Measurements from ENCODE around the gene AFAP1L1. TPM values are rescaled to one million over a fixed set of nuclear protein-coding genes. Genes with fewer than 3 reads are reported as not detected.

Gene AFAP1L1
- total RNA-seq, 4 donors from 2014 or later: 4.8 to 11.6 (median 7.3) TPM

DNA sequence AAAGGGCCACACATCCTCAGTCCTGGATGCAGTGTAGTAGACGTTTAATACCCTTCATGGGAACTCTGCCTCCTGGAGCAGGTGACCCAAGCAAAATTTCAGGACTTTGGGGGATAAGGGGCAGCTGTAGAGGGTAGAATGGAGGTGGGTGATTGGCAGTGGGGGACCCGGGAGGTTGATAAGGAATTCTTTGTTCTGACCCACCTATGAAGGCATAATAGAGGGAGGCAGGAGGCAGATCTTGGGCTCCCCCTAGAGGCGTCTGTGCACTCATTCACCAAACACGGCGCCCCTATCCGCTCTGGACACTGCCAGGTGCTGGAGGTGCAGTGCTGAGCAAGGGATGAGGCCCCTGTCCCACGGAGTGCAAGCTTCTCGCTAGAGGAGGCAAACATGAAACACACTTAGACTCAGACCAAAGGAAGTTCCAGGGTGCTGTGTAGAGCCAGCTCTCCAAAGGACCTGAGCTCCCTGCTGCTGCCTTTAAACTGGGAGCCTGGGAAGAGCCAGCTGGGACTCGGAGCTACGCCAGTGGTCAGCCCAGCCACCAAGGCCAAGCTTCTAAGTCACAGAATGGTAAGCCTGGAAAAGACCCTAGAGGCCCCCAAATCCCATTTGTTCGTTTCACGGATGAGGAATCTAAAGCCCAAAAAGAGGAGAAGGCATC lies 99.8 kb downstream of the AFAP1L1 start:
- H3K9me3 ChIP-seq: no peaks in the 10 kb centered on the region
- WGBS: 47% methylated on average over 11 of the region's 12 CpGs
- H3K4me1 ChIP-seq: peaks cover 11% of the 10 kb centered on the region
- H3K4me3 ChIP-seq: no peak overlapping the region
- no peaks in the 10 kb centered on the region for H3K36me3 ChIP-seq
- no peaks in the 10 kb centered on the region for H3K27me3 ChIP-seq
- no peak overlapping the region for H3K27ac ChIP-seq
- DNase-seq (ENCODE audit: low spot score in 2 of 2): no peak
- no peak for TF ChIP-seq POLR2A (IDR thresholded peaks at IDR 0.05)
- TF ChIP-seq EP300 (IDR thresholded peaks at IDR 0.05): no peak
- TF ChIP-seq, protein P1, sequence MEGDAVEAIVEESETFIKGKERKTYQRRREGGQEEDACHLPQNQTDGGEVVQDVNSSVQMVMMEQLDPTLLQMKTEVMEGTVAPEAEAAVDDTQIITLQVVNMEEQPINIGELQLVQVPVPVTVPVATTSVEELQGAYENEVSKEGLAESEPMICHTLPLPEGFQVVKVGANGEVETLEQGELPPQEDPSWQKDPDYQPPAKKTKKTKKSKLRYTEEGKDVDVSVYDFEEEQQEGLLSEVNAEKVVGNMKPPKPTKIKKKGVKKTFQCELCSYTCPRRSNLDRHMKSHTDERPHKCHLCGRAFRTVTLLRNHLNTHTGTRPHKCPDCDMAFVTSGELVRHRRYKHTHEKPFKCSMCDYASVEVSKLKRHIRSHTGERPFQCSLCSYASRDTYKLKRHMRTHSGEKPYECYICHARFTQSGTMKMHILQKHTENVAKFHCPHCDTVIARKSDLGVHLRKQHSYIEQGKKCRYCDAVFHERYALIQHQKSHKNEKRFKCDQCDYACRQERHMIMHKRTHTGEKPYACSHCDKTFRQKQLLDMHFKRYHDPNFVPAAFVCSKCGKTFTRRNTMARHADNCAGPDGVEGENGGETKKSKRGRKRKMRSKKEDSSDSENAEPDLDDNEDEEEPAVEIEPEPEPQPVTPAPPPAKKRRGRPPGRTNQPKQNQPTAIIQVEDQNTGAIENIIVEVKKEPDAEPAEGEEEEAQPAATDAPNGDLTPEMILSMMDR (IDR thresholded peaks at IDR 0.05): peak; percentile 49 to 80

DNA sequence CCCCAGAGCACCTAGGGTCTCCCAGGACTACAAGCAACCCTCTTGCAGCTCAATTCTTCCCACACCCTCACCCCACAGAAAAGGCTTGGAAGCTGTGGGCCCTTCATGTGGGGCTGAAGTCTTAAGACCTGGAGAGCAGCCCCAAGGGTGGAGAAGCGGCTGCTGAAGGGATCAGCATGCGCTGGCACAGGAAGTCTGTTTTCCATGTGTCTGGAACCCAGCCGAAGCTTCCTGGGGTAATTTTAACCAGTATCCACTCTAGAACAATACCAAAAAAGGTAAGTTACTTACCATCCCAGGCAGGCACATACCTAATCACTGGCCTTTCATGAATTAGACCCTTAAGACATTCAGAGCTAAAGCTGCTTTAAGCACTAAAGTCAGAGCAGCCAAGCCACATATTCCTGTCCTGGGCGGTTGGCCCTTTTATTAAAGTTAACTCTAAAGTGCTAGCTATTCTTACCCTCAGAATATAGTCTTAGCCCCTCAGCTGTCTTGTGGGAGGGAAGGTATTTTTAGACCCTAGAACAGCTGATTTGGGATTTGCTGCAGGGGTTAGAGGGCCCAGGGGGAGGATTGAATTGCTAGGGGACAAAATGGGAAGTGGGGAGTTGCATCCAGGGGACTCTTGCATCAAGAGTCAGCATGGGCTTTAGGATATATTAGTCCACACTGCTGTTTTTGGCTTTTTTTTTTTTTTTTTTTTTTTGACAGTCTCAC lies 100.6 kb downstream of the AFAP1L1 start:
- no peak for TF ChIP-seq POLR2AphosphoS5 (IDR thresholded peaks at IDR 0.05)
- TF ChIP-seq POLR2A (IDR thresholded peaks at IDR 0.05): no peak
- TF ChIP-seq, protein P1 (IDR thresholded peaks at IDR 0.05): no peak
- no peak for TF ChIP-seq EP300 (IDR thresholded peaks at IDR 0.05)
- Histone ChIP-seq H3K4me3 (no peak overlapping the region), H3K4me1 (peaks cover 11% of the 10 kb centered on the region), H3K36me3 (no peaks in the 10 kb centered on the region), H3K27me3 (no peaks in the 10 kb centered on the region), H3K27ac (no peak overlapping the region), H3K9me3 (no peaks in the 10 kb centered on the region)
- no peak for DNase-seq (ENCODE audit: low spot score in 2 of 2)
- WGBS: 68% methylated on average over 4 of the region's 4 CpGs

DNA sequence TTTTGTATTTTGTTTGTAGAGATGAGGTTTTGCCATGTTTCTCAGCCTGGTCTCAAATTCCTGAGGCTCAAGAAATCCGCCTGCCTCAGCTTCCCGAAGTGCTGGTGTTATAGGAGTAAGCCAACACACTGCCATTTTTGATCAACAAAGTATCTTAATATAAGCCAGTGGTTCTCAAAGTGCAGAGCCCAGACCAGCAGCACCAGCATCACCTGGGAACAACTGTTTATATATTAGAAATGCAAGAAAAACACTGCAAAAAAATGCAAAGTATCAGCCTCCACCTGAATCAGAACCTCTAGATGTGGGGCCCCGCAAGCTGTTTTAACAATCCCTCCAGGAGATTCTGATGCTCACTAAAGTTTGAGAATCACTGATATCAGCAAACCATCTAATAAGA lies 101.3 kb downstream of the AFAP1L1 start:
- Histone ChIP-seq H3K4me1 (peaks cover 5% of the 10 kb centered on the region), H3K27me3 (no peaks in the 10 kb centered on the region), H3K4me3 (no peak overlapping the region), H3K9me3 (no peaks in the 10 kb centered on the region), H3K36me3 (no peaks in the 10 kb centered on the region), H3K27ac (no peak overlapping the region)
- WGBS: 88% methylated on average over 3 of the region's 3 CpGs
- DNase-seq (ENCODE audit: low spot score in 2 of 2): no peak
- TF ChIP-seq EP300 (IDR thresholded peaks at IDR 0.05) (no peak), POLR2A (IDR thresholded peaks at IDR 0.05) (no peak)
- TF ChIP-seq, protein P1 (IDR thresholded peaks at IDR 0.05): no peak

DNA sequence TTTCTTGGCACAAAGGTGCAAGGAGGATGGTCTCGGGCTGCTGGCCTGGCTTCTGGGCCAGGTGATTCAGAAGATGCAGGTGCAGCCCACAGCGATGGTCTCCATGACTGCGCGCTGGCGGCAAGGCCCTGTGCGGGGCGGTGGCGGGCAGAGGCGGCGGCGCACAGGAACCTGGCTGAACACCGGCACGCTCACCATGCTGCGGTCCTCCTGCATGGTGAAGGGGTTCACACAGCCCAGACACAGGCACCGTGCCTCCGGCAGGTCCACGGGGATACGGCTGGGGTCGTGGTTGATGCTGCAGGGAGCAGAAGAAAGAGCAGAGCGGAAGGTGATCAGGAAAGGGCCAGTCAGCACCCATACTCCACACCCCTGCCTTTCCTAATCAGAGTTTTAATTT lies 102.6 kb downstream of the AFAP1L1 start:
- H3K27me3 ChIP-seq: no peaks in the 10 kb centered on the region
- H3K27ac ChIP-seq: no peak overlapping the region
- H3K4me1 ChIP-seq: peaks cover 5% of the 10 kb centered on the region
- no peaks in the 10 kb centered on the region for H3K9me3 ChIP-seq
- H3K36me3 ChIP-seq: no peaks in the 10 kb centered on the region
- peak in 1 of 2 donors; percentile 69 for DNase-seq (ENCODE audit: low spot score in 2 of 2)
- WGBS: 95% methylated on average over 17 of the region's 20 CpGs
- H3K4me3 ChIP-seq: no peak overlapping the region
- TF ChIP-seq EP300 (IDR thresholded peaks at IDR 0.05): no peak
- no peak for TF ChIP-seq POLR2A (IDR thresholded peaks at IDR 0.05)
- no peak for TF ChIP-seq POLR2AphosphoS5 (IDR thresholded peaks at IDR 0.05)
- TF ChIP-seq, protein P1 (IDR thresholded peaks at IDR 0.05): no peak

DNA sequence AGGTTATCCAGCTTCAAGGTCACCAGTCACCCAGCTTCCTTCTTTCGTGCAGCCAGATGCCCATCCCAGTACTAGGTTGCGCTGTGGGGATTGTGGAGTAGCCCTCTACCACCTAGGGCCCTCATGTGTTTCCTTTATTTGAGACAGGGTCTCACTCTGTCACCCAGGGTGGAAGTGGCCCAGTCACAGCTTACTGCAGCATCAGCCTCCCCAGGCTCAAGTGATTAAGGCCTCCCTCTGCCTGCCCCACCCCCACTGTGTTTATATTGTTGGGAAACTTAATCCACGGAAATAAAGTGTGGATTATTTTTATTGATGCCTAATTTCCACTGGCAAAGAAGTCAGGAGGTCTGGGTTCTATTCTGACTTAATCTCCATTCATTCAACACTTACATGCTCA lies 103.1 kb downstream of the AFAP1L1 start:
- no peak for DNase-seq (ENCODE audit: low spot score in 2 of 2)
- no peaks in the 10 kb centered on the region for H3K27me3 ChIP-seq
- H3K9me3 ChIP-seq: no peaks in the 10 kb centered on the region
- WGBS: 82% methylated on average over 3 of the region's 3 CpGs
- no peak overlapping the region for H3K27ac ChIP-seq
- TF ChIP-seq, protein P1 (IDR thresholded peaks at IDR 0.05): no peak
- TF ChIP-seq POLR2AphosphoS5 (IDR thresholded peaks at IDR 0.05) (no peak), EP300 (IDR thresholded peaks at IDR 0.05) (no peak), POLR2A (IDR thresholded peaks at IDR 0.05) (no peak)
- H3K4me1 ChIP-seq: peaks cover 5% of the 10 kb centered on the region
- H3K4me3 ChIP-seq: no peak overlapping the region
- H3K36me3 ChIP-seq: no peaks in the 10 kb centered on the region
